Measurements from ENCODE around the gene VPS45.
"Not testable (repeated sequence)": the region's sequence is repeated elsewhere in the genome, so short reads cannot be mapped to it uniquely, and the experiment has no call there.

Gene VPS45, protein sequence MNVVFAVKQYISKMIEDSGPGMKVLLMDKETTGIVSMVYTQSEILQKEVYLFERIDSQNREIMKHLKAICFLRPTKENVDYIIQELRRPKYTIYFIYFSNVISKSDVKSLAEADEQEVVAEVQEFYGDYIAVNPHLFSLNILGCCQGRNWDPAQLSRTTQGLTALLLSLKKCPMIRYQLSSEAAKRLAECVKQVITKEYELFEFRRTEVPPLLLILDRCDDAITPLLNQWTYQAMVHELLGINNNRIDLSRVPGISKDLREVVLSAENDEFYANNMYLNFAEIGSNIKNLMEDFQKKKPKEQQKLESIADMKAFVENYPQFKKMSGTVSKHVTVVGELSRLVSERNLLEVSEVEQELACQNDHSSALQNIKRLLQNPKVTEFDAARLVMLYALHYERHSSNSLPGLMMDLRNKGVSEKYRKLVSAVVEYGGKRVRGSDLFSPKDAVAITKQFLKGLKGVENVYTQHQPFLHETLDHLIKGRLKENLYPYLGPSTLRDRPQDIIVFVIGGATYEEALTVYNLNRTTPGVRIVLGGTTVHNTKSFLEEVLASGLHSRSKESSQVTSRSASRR

DNA sequence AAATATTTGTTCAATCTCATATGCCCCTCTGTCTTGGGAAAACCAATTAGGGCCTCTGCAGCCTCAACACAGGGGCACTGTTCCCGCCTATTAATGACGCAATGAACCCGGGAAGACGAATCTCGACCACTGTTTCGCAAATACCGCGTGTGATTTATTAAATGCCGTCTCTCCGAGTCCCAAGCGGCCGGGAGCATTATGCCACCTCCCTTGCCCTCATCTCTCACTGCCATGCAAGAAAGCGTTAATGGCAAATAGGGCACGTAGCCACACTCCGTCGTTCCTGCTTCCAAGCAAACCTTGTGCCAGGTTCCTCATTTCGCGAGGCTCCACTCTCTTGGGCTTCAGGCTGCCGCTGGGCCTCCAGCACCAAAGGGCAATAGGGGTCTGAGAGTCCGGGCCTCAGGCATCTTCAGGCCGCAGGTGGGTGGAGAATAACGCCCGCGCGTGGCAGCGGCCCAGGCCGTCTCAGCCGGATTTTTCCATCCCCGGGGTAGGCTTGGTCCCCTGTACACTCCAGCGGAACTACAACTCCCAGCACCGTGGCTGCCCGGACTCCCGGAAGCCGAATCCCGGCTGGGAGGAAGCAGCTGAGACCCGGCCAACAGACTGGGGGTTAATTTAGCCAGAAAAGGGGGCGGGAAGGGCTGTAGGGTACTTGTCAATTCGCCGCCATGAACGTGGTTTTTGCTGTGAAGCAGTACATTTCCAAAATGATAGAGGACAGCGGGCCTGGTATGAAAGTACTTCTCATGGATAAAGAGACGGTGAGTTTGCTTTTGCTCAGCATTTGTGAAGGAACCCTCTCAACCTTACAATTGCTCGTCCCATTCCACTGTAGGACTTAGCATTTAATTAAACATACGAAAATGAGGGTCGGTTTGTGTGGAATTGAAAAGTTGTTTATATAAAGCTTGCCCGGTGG is at the start of gene VPS45:
Gene VPS45 (plus strand): TSS at position 593 of the 925 bp plus-strand sequence. CDS start 82 bp downstream, at position 675.
- DNase-seq (ENCODE audit: low read depth): peak; percentile 90

GRCh38 chr1:150018165-150018564 is 49.4 kb upstream of the VPS45 start:
- no peak for DNase-seq (ENCODE audit: low read depth)

DNA sequence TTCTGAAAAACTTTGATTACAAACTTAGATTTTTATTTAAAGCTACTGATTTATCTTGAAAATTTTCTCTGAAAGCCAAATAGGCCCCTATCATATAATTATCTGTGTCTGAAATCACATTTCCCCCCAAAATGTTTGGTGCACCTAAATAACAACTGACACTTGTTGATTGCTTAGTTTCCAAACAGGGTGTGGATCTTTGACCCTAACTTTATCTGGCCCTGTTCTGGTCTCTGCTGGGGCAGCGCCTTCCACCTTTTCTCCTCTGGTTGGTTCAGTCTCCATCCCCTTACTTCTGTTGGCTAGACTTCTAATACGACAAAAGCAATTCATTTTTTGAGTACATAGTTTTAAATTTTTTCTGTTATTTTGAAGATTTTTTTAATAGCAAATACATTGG is 46.9 kb upstream of the VPS45 start:
- DNase-seq (ENCODE audit: low read depth): no peak

- DNase-seq (ENCODE audit: low read depth): peak; percentile 19
These were observed 46.3 kb upstream of the VPS45 start for GRCh38 chr1:150021191-150021694.

DNA sequence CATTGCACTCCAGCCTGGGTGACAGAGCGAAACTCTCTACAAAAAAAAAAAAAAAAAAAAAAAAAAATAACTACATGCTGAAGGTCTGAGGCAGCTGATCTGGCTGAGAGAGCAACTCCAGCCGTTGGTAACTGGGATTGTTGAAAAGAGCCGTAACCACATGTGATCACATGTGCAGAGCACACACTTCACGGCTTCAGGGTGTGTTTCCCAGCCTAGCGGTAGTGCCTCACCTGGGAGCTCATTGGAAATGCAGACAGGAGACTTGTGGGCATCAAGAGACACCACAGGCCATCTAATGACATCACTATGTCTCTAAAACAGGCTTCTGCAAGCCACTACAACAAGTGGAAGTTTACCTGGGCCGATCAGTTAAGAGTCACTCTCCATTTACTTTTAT is 45.2 kb upstream of the VPS45 start:
- no peak for DNase-seq (ENCODE audit: low read depth)

GRCh38 chr1:150024156-150024555 is 43.4 kb upstream of the VPS45 start:
- no peak for DNase-seq (ENCODE audit: low read depth)

GRCh38 chr1:150028322-150028721 is 39.3 kb upstream of the VPS45 start:
- DNase-seq (ENCODE audit: low read depth): no peak

DNA sequence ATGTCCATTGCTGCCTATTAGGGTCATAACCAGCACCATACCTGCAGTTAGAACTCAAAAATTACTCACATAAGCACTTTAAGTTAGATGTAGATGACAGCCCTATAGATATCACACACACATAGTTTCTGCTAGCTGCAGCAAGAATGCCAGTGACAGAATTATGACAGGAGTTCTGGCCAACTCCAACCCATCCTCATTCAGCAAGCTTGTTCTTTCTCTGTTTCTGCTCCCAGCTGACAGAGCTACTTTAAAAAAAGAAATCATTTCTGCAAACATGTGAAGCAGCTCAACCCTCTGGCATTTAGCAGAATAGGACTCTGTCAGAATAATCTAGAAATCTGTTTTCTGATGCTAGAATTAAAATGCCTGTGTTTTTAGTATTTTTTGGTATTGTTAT is 33.2 kb upstream of the VPS45 start:
- DNase-seq (ENCODE audit: low read depth): no peak

DNA sequence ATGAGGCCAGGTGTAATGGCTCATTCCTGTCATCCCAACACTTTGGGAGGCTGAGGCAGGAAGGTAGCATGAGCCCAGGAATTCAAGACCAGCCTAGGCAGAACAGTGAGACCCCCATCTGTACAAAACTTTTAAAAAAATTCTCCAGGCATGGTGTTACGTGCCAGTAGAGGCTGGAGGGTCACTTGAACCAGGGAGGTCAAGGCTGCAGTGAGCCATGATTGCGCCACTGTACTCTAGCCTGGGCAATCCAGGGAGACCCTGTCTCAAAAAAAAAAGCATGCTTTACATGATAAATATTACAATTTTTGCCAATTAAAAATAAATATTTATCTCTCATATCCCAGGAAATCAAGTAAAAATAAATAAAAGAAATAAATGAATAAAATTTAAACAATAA is 17.6 kb upstream of the VPS45 start:
- DNase-seq (ENCODE audit: low read depth): no peak

DNA sequence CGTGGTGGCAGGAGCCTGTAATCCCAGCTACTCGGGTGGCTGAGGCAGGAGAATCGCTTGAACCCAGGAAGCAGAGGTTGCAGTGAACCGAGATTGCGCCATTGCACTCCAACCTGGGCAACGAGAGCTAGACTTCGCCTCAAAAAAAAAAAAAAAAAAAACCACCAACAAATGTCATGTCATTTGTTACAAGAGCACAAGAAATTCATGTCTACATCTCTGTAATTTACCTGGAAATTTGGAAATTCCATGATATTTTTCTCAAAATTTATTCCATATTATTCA is 16.5 kb upstream of the VPS45 start:
- DNase-seq (ENCODE audit: low read depth): no peak

DNA sequence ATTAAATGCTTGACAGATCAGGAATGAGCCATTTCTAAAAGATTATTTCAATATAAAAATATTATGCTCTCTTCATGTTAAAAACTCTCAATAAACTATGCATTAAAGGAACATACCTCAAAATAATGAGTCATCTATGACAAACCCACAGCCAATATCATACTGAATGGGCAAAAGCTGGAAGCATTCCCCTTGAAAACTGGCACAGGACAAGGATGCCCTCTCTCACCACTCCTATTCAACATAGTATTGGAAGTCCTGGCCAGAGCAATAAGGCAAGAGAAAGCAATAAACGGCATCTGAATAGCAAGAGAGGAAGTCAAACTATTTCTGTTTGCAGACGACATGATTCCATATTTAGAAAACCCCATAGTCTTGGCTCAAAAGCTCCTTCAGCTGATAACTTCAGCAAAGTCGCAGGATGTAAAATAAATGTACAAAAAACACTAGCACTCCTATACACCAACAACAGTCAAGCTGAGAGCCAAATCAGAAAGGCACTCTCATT is 15.6 kb upstream of the VPS45 start:
- not testable (repeated sequence) for DNase-seq (ENCODE audit: low read depth)

DNA sequence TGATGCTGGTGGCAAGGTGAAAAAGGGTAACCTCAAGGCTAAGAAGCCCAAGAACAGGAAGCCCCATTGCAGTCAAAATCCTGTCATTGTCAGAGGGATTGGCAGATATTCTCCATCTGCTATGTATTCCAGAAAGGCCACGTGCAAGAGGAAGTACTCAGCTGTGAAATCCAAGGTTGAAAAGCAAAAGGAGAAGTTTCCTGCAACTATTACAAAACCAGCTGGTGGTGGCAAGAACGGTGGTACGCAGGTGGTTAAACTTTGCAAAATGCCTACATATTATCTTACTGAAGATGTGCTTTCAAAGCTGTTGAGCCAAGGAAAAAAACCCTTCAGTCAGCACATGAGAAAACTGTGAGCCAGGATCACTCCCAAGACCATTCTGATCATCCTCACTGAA is 13.7 kb upstream of the VPS45 start:
- DNase-seq (ENCODE audit: low read depth): no peak

DNA sequence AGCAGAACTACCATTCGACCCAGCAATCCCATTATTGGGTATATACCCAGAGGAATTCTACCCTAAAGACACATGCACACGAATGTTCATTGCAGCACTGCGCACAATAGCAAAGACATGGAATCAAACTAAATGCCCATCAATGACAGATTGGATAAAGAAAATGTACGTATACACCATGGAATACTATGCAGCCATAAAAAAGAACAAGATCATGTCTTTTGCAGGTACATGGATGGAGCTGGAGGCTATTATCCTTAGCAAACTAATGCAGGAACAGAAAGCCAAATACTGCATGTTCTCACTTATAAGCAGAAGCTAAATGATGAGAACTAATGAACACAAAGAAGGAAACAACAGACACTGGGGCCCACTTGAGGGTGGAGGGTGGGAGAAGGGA is 12.1 kb upstream of the VPS45 start:
- DNase-seq (ENCODE audit: low read depth): not testable (repeated sequence)

DNA sequence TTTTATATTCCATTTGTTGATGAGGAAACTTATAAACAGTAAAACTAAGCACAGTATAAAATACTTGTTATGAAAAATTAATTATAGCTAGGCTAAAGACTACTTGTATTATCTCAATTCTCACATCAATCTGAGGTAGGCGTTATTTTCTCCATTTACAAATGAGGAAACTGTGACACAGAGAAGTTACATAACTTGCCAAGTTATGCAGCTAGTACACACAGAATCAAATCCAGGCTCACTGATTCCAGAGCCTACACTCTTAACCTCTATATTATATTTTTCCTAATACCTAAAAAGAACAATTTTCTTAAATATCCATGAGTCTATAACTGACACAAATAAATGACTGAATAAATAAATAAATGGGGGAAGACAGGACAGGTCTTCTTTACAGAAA is 11.2 kb upstream of the VPS45 start:
- DNase-seq (ENCODE audit: low read depth): no peak

GRCh38 chr1:150060260-150060659 is 7.3 kb upstream of the VPS45 start:
- no peak for DNase-seq (ENCODE audit: low read depth)

- peak; percentile 91 for DNase-seq (ENCODE audit: low read depth)
These were observed 5.9 kb upstream of the VPS45 start for GRCh38 chr1:150061632-150062101.

DNA sequence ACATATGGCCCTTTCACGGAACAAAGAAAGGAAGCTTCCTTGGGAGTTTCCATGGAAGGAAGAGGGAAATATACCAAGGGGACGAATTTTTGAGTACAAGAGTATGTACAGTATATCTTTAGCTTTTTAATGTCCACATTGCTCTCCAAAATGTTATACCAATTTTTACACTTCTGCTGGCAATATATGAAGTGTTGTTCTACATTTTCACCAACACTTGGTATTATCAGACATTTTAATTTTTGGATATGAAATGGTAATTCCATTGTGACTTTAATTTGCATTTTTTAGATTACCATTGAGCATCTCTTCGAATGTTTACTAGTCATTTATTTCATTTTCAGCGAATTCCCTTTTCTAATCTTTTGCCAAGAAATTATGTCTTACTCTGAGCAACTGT is 5.5 kb upstream of the VPS45 start:
- DNase-seq (ENCODE audit: low read depth): no peak

DNA sequence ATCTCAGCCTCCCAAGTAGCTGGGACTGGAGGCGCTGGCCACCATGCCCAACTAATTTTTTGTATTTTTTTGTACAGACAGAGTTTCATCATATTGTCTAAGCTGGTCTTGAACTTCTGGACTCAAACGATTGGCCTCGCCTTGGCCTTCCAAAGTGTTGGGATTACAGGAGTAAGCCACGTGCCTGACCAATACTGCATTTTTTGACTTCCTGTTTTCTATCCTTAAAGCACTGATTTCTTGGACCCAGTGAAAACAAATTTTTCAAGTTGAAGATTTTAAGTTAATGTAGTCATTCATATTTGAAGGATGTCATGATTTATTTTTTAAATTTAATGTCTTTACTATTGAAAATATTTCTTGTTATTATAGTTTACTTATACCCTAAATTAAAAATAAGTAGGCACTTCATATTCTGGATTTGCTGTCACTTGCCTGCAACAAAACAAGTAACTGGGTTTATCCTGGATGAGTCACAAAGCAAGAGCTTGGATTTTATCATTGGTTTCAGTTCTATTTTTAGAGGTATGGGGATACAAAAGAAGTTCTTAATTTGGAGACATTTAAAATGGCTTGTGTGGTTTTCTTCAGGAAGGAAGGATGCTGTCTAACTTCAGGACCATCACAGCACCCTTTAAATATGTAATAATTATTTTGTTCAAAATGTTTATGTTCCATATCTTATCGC is 2.2 kb upstream of the VPS45 start:
- DNase-seq (ENCODE audit: low read depth): peak; percentile 73

- no peak for DNase-seq (ENCODE audit: low read depth)
These were observed 1.2 kb upstream of the VPS45 start for GRCh38 chr1:150066328-150066727.

- no peak for DNase-seq (ENCODE audit: low read depth)
These were observed 765 bp upstream of the VPS45 start for GRCh38 chr1:150066838-150067183.

GRCh38 chr1:150068109-150068435 is 496 bp downstream of the VPS45 start:
- DNase-seq (ENCODE audit: low read depth): no peak

GRCh38 chr1:150069923-150070322 is 2.3 kb downstream of the VPS45 start:
- no peak for DNase-seq (ENCODE audit: low read depth)

Measured in EH (cell line).